ENCODE results near the gene FKBP14. TPM values are rescaled to one million over a fixed set of nuclear protein-coding genes. Genes with fewer than 3 reads are reported as not detected.

FKBP14 gene
- total and polyA plus RNA-seq, 2 experiments from 2014 or later = 11.8 to 12.9 TPM

- Histone ChIP-seq H3K9me2 (ENCODE audit: insufficient read depth) (no peaks in the 10 kb centered on the region), H3K36me3 (ENCODE audit: insufficient read depth) (peaks cover 5% of the 10 kb centered on the region; the same call in 1 of the 2 replicates), H4K20me1 (replicated peaks; ENCODE audit: insufficient read depth) (peaks cover 14% of the 10 kb centered on the region), H3K79me2 (replicated peaks; ENCODE audit: insufficient read depth) (peaks cover 8% of the 10 kb centered on the region), H3K4me2 (no peak overlapping the region), H3K4me1 (ENCODE audit: insufficient read depth) (peaks cover under 1% of the 10 kb centered on the region; the same call in 1 of the 2 replicates), H3F3A (replicated peaks; ENCODE audit: low read depth) (no peaks in the 10 kb centered on the region), H2AFZ (no peak overlapping the region), H3K27ac (ENCODE audit: low read depth) (no peak overlapping the region), H3K4me3 (no peak overlapping the region), H3K27me3 (ENCODE audit: insufficient read depth) (no peaks in the 10 kb centered on the region)
- Mint-ChIP-seq H3K36me3 (ENCODE audit: low read depth) (peaks cover 4% of the 10 kb centered on the region; the same call in 2 of the 3 replicates), H3K27ac (no peak overlapping the region), H3K4me3 (no peak overlapping the region), H3K9me3 (peaks cover 3% of the 10 kb centered on the region; the same call in 2 of the 3 replicates), H3K4me1 (peaks cover 15% of the 10 kb centered on the region), H3K27me3 (ENCODE audit: insufficient read depth, low read depth, poor library complexity) (no peaks in the 10 kb centered on the region)
- no peak for ATAC-seq
- DNase-seq (ENCODE audit: low spot score) = no peak
- TF ChIP-seq NANOG (IDR thresholded peaks at IDR 0.05; ENCODE audit: borderline replicate concordance) (no peak), POLR2AphosphoS5 (IDR thresholded peaks at IDR 0.05; ENCODE audit: low read depth) (no peak), REST (IDR thresholded peaks at IDR 0.05; ENCODE audit: unreplicated experiment) (no peak), JUNB (IDR thresholded peaks at IDR 0.05; ENCODE audit: unreplicated experiment) (no peak), ZNF331 (CRISPR knock-in tag; IDR thresholded peaks at IDR 0.05; ENCODE audit: low read depth) (no peak), STAT1 (IDR thresholded peaks at IDR 0.05; ENCODE audit: unreplicated experiment) (no peak), ETS1 (IDR thresholded peaks at IDR 0.05) (no peak), CTCF (conservative IDR thresholded peaks at IDR 0.05; ENCODE audit: low read depth in 2 of 2) (no peak), CREB1 (CRISPR knock-in tag; IDR thresholded peaks at IDR 0.05; ENCODE audit: low read depth) (no peak), ZNF114 (CRISPR knock-in tag; IDR thresholded peaks at IDR 0.05) (no peak), EZH2phosphoT487 (IDR thresholded peaks at IDR 0.05; ENCODE audit: unreplicated experiment) (no peak), EZH2 (IDR thresholded peaks at IDR 0.05; ENCODE audit: low read depth, unreplicated experiment) (no peak), ZNF462 (CRISPR knock-in tag; IDR thresholded peaks at IDR 0.05) (no peak)
Observed at GRCh38 chr7:29962035-29962434, 64.5 kb downstream of the FKBP14 start.
